Measurements from ENCODE around the gene MANEAL. TPM values are rescaled to one million over a fixed set of nuclear protein-coding genes. Genes with fewer than 3 reads are reported as not detected.
A peak's percentile ranks its signal among the peaks of the same experiment; 100 is the strongest.

MANEAL gene
- total and polyA plus RNA-seq, 2 of the 13 experiments (the other 11 are each of a cell fraction or from before 2014, with no cell fraction given) = 20.8 to 26.4 TPM

GRCh38 chr1:37809942-37810341, 16.3 kb downstream of the MANEAL start:
- no peak overlapping the region for H2AFZ ChIP-seq (ENCODE audit: low read length)
- in situ Hi-C loops (cut with HindIII; ENCODE audit: extremely low pct_ligation_motif_present, low pct_unique_long_range_greater_than_20kb) = loop anchor here (5.0 kb wide), 1 partner anchor 47 kb away; the partner anchor contains the start of gene MTF1
- DNase-seq (ENCODE audit: low spot score) = no peak
- peaks cover 5% of the 10 kb centered on the region; the same call in 1 of the 2 replicates for H4K20me1 ChIP-seq (ENCODE audit: insufficient read depth, low read length)
- peaks cover 17% of the 10 kb centered on the region for H3K79me2 ChIP-seq (ENCODE audit: insufficient read depth, low read length)
- H3K4me1 ChIP-seq (ENCODE audit: insufficient read depth, low read length) = peaks cover 42% of the 10 kb centered on the region
- WGBS (ENCODE audit: low lambda C conversion rate) = 51% methylated on average over 2 of the region's 2 CpGs
- ChIA-PET POLR2A (no interaction called here), CTCF (ENCODE audit: low intra/inter-chr PET ratio, low total read pairs) (no interaction called here)
- TF ChIP-seq RBM22 (optimal IDR thresholded peaks at IDR 0.05; ENCODE audit: low read length) = peak; percentile 37
- no peak for TF ChIP-seq DNMT1 (CRISPR knock-in tag; IDR thresholded peaks at IDR 0.05)
- no peaks in the 10 kb centered on the region; a peak in 1 of 5 replicates for H3K27me3 ChIP-seq (ENCODE audit: control insufficient read depth in 1 of 2, insufficient read depth in 2 of 2, low read length in 2 of 2)
- intact Hi-C loops (cut with micrococcal nuclease; ENCODE audit: unreplicated experiment) = no loop called here
- H3K4me3 ChIP-seq (replicated peaks in 1 of 3; ENCODE audit: insufficient read depth in 1 of 3, low read depth in 2 of 3, low read length in 3 of 3) = no peak overlapping the region
- no TSS peak for BruUV-seq (replicated peaks)
- H3K9me3 ChIP-seq (ENCODE audit: low read length) = no peaks in the 10 kb centered on the region
- no peak for FAIRE-seq
- H3K27ac ChIP-seq (ENCODE audit: extremely low read length, insufficient read depth, low read length) = no peak overlapping the region
- no peak for ATAC-seq
- no peak overlapping the region for H3K9ac ChIP-seq (ENCODE audit: insufficient read depth, low read depth, low read length)
- H3K36me3 ChIP-seq (replicated peaks in 1 of 2; ENCODE audit: control insufficient read depth in 1 of 2, insufficient read depth in 2 of 2, low read length in 2 of 2) = peaks cover 2 to 27% of the 10 kb centered on the region in 2 experiments; a peak in 4 of 5 replicates
- no peak overlapping the region for H3K4me2 ChIP-seq (ENCODE audit: low read depth, low read length)

GRCh38 chr1:37811027-37811655, 17.5 kb downstream of the MANEAL start:
- DNase-seq (ENCODE audit: low spot score) (peak; percentile 78), ATAC-seq (peak; percentile 39), FAIRE-seq (peak; percentile 26)
- Histone ChIP-seq H4K20me1 (ENCODE audit: insufficient read depth, low read length) (peaks cover 5% of the 10 kb centered on the region; the same call in 1 of the 2 replicates), H3K4me1 (ENCODE audit: insufficient read depth, low read length) (peaks cover 34% of the 10 kb centered on the region), H3K36me3 (replicated peaks in 1 of 2; ENCODE audit: control insufficient read depth in 1 of 2, insufficient read depth in 2 of 2, low read length in 2 of 2) (peaks cover 2 to 26% of the 10 kb centered on the region in 2 experiments; a peak in 4 of 5 replicates), H2AFZ (ENCODE audit: low read length) (no peak overlapping the region), H3K27ac (ENCODE audit: extremely low read length, insufficient read depth, low read length) (no peak overlapping the region), H3K4me3 (replicated peaks in 1 of 3; ENCODE audit: insufficient read depth in 1 of 3, low read depth in 2 of 3, low read length in 3 of 3) (no peak overlapping the region), H3K79me2 (ENCODE audit: insufficient read depth, low read length) (peaks cover 15% of the 10 kb centered on the region), H3K27me3 (ENCODE audit: control insufficient read depth in 1 of 2, insufficient read depth in 2 of 2, low read length in 2 of 2) (no peaks in the 10 kb centered on the region; a peak in 1 of 5 replicates), H3K9ac (ENCODE audit: insufficient read depth, low read depth, low read length) (no peak overlapping the region), H3K9me3 (ENCODE audit: low read length) (no peaks in the 10 kb centered on the region), H3K4me2 (ENCODE audit: low read depth, low read length) (no peak overlapping the region)
- 39% methylated on average over 7 of the region's 7 CpGs for WGBS (ENCODE audit: low lambda C conversion rate)
- ChIA-PET CTCF (ENCODE audit: low intra/inter-chr PET ratio, low total read pairs) (interaction anchor here (1.4 kb wide), 1 partner anchor 49 kb away, joined by 6 read pairs; no protein-coding TSS in a partner anchor), POLR2A (no interaction called here)
- no TSS peak for BruUV-seq (replicated peaks)
- in situ Hi-C loops (cut with HindIII; ENCODE audit: extremely low pct_ligation_motif_present, low pct_unique_long_range_greater_than_20kb) = loop anchor here (5.0 kb wide), 1 partner anchor 46 kb away; the partner anchor contains the start of gene MTF1
- intact Hi-C loops (cut with micrococcal nuclease; ENCODE audit: unreplicated experiment) = loop anchor here (1.0 kb wide), 1 partner anchor 49 kb away; no protein-coding TSS in a partner anchor
- TF ChIP-seq STAG1 (CRISPR knock-in tag; IDR thresholded peaks at IDR 0.05) (peak; percentile 53), ZNF331 (CRISPR knock-in tag; IDR thresholded peaks at IDR 0.05) (peak; percentile 45; the same call in 1 of the 2 replicates), E2F5 (CRISPR knock-in tag; conservative IDR thresholded peaks at IDR 0.05) (no peak), PHF8 (CRISPR knock-in tag; IDR thresholded peaks at IDR 0.05) (no peak), MTERF4 (CRISPR knock-in tag; IDR thresholded peaks at IDR 0.05) (no peak), NR2F2 (IDR thresholded peaks at IDR 0.05; ENCODE audit: borderline replicate concordance, low read depth) (no peak), THAP11 (CRISPR knock-in tag; IDR thresholded peaks at IDR 0.05) (0 out of 2 replicates have a peak, but pooled peaks have one; percentile 26)

All from HepG2 (cell line).